GM18873 (cell line): ENCODE measurements around the gene CDH13.

Experiments
- ATAC-seq: cut with Tn5 transposase; IDR thresholded peaks from one replicate; pipeline ENCODE4 v1.9.1; 2021; ENCODE audit warnings: mild to moderate bottlenecking, moderate library complexity, moderate number of reproducible peaks; ENCODE audit not compliant: unreplicated experiment, low FRiP score

CDH13 gene

DNA sequence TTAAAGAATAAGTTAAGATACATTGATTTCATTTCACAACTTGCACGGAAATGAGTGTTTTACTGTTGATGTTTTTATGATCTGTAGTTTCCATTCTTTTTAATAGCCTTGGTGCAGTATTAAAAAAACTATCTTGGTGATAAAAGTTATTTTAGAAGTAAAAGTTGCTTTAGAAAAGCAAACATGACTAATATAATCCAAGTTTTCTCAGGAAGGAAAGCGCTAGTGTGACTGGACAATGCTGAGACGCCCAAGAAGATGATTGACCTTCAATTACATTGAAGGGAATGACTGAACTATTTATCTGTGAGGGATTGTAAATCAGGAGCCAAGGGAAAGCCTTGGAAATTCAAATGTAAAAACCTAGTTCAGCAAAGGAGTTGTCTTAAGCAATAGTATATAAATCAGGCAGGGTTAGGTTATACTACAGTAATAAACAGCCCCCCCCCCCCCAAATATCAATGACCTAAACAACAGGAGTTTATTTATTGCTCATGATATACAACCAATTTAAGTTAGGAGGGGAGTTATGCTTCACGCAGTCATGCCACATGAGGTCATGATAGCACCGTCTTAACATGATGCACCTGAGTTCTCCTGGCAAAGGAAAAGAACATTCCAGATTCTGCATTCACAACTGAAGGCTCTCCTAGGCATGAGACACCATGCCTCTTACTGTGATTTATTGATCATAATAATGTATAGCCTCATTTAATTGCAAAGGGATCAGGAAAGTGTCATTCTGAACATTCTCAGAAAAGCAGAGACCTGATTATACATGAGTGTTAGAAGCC is 443.8 kb downstream of the CDH13 start:
- ATAC-seq = no peak

GRCh38 chr16:83075956-83076355 is 449.2 kb downstream of the CDH13 start:
- ATAC-seq = no peak

GRCh38 chr16:83083361-83083760 is 456.6 kb downstream of the CDH13 start:
- no peak for ATAC-seq

DNA sequence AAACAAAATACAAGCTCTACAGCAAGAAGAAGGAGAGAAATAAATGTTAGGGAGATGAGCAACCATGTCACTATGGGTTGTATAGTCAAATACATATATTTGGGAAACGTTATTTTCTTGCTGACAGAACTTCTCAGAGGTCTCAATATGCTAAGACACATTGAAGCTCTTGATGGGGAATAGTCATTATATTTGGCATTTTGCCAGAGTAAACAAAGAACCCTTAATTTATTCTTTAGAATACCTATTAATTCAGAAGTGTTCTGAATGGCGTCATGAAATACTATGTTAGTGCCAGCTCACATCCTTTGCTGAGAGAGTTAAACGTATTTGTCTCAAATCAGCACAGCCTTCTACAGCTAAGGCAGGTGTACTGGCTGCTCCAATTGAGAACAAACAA is 458.9 kb downstream of the CDH13 start:
- no peak for ATAC-seq

DNA sequence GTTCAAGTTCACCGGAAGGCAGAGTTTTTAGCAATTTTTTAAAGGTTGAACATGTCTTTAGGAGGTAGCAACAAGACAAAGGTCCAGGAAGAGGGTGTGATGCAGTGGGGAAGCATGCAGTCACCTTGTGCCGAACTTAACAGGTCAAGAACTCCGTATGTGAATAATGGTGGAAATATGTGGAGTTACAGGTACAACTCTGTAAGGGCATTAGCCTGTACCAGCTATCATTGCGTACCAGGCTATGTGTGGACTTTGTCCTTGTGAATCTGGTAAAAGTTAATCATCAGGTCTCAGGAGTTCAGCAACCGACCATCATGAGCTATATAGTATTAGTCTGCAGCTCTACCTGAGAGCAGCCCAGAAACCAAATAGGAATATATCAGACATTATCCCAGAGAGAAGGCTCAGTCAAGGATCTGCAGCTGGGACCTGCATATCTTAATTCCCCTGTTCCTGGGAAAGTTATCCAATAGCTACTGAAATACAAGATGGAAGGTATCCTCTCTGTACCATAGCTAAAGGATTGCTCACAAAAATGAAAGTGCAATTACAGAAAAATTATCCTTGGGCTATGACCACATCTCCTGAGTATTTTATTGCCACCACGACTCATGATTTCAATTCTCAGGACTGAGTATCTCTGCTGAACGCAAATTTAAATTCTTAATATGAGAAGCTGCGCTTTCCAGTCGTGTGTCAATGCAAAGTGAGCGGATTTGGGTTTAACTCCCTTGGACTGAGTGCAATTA is 469.3 kb downstream of the CDH13 start:
- ATAC-seq = no peak

DNA sequence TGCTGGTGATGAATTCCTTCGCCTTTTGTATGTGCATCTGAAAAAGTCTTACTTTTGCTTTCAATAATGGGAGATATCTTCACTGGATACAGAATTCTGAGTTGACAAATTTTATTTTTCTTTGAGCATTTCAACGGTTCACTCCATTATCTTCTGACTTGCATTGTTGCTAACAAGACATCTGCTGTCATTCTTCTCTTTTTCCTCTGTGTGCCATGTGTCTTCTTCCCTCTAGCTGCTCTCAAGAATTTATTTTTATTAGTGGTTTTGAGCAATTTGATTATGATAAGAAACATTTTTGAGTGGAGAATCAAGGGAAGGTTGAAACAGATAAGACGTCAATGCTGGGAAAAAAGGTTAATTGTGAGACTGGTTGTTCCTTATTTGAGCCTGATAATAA is 471.8 kb downstream of the CDH13 start:
- no peak for ATAC-seq

- no peak for ATAC-seq
These were observed 473.9 kb downstream of the CDH13 start for GRCh38 chr16:83100679-83101078.

GRCh38 chr16:83102336-83102735 is 475.6 kb downstream of the CDH13 start:
- ATAC-seq = no peak

- ATAC-seq = no peak
These were observed 478.7 kb downstream of the CDH13 start for GRCh38 chr16:83105279-83106077.

GRCh38 chr16:83109490-83110125 is 482.8 kb downstream of the CDH13 start:
- ATAC-seq = no peak

GRCh38 chr16:83110269-83110668 is 483.5 kb downstream of the CDH13 start:
- ATAC-seq = no peak

GRCh38 chr16:83113317-83113716 is 486.5 kb downstream of the CDH13 start:
- no peak for ATAC-seq

GRCh38 chr16:83113811-83114210 is 487.0 kb downstream of the CDH13 start:
- ATAC-seq = no peak

- no peak for ATAC-seq
These were observed 488.9 kb downstream of the CDH13 start for GRCh38 chr16:83115491-83116232.

- no peak for ATAC-seq
These were observed 489.6 kb downstream of the CDH13 start for GRCh38 chr16:83116274-83116892.

- no peak for ATAC-seq
These were observed 491.0 kb downstream of the CDH13 start for GRCh38 chr16:83117810-83118209.

- no peak for ATAC-seq
These were observed 491.6 kb downstream of the CDH13 start for GRCh38 chr16:83118365-83118764.

DNA sequence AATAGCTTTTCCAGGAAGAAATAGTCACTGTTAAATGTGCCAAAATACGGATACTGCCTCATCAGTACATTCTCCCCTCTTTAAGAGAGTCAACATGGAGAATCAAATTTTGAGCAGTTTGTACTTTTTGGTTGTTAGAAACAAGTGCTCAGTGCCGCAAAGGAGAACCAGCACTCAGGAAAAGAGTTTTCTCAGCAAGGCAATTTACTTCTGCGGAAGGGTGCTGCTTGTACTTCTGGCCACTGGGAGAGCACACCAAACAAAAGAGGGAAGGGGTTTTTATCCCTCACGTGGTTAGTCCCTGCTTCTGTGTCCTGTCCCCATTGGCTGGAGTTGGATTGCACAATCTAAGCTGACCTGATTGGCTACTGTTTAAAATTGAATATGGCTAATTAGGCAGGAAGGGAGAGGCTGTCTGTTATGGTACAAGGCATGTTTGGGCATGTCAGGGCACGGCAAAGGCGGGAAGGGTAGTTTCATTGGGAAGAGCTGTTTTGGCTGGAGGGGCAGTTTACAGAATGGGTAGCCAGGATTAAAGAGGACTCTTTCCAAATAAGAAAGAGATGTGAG is 499.3 kb downstream of the CDH13 start:
- ATAC-seq = no peak

DNA sequence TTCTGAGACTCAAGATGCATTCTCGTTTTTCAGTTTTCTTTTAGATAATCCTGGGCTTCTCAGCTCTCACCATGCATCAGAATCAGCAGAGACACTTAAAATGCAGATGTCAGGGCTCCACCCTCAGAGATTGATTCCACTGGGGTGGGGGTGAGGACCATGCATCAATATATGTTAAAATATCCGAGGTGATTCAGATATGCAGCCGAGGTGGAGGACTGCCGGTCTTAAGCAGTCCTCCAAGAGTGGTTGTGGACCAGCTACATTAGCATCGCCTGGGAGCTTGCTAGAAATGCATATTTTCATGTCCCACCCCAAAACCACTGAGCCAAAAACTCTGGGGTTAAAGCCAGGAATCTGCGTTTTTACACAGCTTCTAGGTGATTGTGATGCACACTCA is 501.3 kb downstream of the CDH13 start:
- no peak for ATAC-seq
